ENCODE measurements around the gene HDAC8.
"Not testable (repeated sequence)": the region's sequence is repeated elsewhere in the genome, so short reads cannot be mapped to it uniquely, and the experiment has no call there.

HDAC8 gene

GRCh38 chrX:72371405-72371804, 201.2 kb downstream of the HDAC8 start:
- no peak for DNase-seq

DNA sequence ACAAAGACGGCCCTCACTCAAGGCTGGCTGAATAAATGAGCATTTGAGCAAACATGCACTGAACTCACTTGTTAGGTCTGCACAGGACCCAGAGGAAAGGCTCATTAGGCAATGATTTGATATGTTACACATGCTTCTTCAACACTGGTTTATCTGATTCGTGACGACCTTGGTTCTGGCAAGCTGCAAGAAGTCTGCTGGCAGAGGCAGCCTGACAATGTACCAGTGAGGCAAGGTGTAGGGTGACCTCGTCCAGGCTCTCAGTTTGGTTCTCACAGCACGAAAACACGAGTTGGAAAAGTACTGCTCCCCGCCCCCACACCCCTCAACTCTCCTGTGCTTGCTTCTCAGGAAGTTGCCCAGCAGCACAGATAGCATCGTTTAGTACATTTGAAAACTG, 203.8 kb downstream of the HDAC8 start:
- no peak for DNase-seq

GRCh38 chrX:72367516-72367915, 205.1 kb downstream of the HDAC8 start:
- DNase-seq, result no peak

DNA sequence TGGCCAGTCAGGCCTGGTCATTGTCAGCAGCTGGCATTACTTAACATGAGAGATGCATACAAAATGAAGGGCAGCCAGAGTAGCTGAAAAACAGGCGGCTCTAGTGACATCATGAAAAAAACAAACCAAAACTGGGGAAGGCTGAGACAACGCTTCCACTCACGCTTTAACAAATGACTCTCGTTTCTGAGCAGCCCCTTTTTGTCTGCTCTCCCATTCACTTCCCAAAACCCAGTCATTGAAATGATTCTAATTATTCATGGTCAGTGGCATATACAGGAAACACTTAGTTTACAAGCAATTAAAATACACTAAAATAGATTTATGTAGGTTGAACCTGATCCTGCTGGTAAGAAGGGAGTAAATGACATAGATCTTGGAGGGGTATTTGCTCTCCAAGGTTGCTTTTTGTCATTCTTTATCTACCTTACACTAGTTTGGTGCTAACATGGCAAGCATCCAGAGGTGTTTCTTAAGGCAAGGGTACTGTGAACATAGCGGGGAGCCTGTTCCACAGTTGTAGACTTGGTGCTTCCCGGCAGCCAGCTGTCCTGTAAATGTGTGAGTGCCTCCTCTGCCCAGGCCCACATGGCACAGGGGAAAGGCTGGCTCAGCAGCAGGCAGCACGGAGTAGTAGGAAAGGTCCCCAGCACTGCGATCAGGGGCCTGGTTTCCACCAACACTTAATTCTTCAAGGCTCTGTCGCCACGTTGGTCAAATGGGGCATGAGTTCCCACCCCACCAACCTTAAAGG, 205.8 kb downstream of the HDAC8 start:
- no peak for DNase-seq

- DNase-seq, result no peak
Measured at GRCh38 chrX:72366178-72366577, 206.5 kb downstream of the HDAC8 start.

- no peak for DNase-seq
Measured at GRCh38 chrX:72365126-72365525, 207.5 kb downstream of the HDAC8 start.

DNA sequence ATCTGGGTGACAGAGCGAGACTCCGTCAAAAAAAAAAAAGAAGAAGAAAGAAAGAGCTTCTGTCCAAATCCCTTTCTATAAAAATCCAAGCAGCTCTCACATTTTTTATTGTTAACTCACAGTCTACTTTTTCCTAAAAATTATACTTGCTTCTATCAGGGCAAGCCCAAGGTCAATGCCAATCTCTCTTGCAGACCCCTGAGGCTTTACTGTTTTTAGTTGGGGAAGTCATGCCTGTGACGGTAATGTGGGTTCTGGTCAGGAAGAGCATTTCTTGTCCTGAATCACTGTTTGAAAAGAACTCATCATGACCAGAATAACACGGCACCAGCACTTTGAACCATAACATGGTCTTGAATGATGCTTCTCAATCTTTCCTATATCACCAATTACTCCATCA, 212.3 kb downstream of the HDAC8 start:
- DNase-seq, result no peak

DNA sequence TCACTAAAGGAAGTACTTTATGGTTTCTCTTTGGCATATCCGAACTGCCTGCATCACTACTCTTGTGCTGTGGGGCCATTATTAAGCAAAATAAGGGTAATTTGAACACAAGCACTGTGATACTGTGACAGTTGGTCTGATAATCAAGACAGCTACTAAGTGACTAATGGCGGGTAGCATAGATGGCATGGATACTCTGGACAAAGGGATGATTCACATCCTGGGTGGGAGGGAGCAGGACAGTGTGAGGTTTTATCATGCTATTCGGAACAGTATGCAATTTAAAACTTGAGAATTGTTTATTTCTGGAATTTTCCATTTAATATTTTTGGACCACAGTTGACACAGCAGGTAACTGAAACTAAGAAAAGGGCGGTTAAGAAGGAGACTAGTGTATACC, 214.3 kb downstream of the HDAC8 start:
- DNase-seq, result no peak

GRCh38 chrX:72352786-72353185, 219.9 kb downstream of the HDAC8 start:
- no peak for DNase-seq

- no peak for DNase-seq
Measured at GRCh38 chrX:72351606-72352334, 220.9 kb downstream of the HDAC8 start.

DNA sequence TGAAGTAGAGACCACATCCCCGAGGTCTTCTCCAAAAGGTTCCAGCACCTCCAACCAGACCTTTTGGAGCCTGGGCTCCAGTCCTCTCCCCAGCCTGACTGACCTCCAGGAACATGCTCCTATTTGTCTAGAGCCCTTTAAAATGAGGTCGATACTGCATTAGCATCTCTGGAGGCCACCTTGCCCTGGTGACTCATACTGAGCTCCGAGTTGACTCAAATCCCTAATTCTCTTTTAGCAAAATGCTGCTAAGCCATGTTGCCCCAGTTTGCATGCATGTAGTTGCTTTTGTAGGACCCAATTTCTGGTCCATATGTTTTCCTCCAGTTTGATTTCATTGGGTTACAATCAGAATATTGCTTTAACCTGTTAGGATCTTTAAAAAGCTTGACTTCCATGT, 223.5 kb downstream of the HDAC8 start:
- DNase-seq, result no peak

- no peak for DNase-seq
Measured at GRCh38 chrX:72348247-72348979, 224.2 kb downstream of the HDAC8 start.

DNA sequence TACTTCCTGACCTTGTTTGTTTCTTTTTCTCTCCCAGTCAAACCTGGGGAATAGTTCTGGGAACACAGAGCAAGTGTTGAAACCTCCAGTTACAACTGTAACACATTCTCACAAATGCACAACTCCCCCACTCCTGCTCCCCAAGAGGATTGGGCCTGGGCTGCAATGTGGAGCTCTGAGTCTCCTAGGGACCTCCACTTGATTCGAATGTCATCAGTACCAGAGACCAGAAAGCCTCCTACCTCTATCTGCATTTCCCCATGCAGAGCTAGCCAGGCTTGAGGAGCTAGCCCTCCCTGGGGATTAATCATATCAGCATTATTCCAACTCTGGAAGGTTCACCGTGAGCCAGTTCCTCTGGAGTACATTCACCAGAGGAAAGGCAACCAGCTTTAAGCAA, 225.3 kb downstream of the HDAC8 start:
- no peak for DNase-seq

DNA sequence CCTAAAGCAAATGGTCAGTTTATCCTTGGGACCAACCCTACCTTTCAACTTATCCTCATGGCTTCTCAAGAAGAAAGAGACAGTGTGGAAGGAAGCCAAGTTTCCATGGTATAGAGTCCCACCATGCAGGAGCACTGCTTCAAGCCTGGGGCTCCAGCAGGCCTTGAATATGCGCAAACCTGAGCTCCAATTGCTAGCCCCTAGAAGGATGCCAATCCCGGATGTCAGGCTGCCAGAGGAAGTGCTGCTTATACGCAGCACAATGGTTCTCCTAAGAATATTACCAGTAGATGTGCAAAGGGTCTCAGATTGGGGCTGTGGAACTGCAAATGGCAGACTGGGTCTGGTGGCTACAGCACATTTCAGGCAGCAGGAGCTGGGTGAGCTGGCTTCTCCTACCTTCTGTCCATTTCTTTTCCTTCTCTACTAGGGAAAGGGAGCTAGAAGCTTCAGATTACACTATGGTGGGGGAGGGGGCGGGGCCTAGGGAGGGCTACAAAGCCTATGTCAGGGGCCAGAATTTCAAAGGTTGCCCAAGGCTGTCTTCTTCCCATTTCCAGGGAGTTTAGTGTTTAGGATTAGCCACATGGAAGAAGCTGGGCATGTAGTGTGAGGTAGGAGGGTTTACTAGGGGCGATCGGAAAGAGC, 226.2 kb downstream of the HDAC8 start:
- DNase-seq, result no peak

DNA sequence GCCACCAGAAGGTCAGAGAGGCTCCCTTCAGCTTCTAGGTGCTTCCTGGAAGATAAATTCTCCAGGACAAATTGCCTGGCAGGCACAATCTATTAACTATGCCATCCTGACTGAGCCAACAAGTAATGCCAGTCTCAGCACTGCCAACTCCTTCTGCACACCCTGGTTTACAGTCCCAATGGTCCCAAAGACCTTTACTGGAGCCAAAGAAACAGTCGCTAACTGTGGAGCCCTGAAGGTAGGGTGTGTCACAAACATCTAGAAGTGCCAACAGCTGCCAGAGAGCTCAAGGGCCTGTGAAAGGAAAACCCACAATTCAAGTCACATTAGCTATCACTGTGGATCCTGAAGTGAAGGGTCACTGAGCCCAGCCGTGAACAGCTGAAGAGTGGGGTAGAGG, 232.0 kb downstream of the HDAC8 start:
- no peak for DNase-seq

- no peak for DNase-seq
Measured at GRCh38 chrX:72340041-72340440, 232.6 kb downstream of the HDAC8 start.

- no peak for DNase-seq
Measured at GRCh38 chrX:72330131-72330530, 242.5 kb downstream of the HDAC8 start.

GRCh38 chrX:72326605-72327300, 245.9 kb downstream of the HDAC8 start:
- no peak for DNase-seq

- not testable (repeated sequence) for DNase-seq
Measured at GRCh38 chrX:72319651-72320050, 253.0 kb downstream of the HDAC8 start.

GRCh38 chrX:72317139-72317538, 255.5 kb downstream of the HDAC8 start:
- DNase-seq, result no peak

DNA sequence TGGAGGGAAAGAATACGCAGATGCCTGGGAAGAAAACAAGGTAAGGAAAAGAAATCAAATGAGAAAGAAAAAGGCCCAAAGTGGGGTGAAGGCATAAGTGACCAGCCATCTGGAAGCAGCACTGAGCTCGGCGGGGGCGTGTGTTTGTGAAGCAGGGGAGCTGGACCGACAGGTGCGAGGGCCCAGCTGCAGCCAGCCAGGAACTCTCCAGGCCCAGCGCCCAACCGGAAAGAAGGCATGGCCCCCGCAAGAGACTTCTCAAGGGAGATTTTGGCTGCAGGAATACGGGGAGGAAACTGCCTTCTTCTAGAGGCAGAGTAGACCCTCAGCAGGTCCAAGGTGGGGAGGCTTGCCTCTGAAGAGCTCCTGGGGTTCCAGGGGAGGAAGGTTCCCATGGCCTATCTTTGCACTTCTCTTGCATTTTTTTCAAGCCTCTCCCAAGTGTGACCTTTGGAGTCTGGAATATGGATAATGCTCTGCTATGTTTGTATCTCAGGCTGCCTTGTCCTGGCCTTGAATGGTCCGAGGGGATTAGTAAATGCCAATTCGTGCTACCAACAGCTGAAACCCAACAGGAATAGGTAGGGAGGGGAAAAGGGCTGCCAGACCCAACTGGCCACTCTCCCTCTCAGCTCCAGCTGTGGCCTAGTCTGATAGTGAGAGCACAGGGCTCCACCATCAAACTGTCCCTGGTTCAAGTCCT, 256.1 kb downstream of the HDAC8 start:
- DNase-seq, result no peak

- DNase-seq, result no peak
Measured at GRCh38 chrX:72314881-72315280, 257.8 kb downstream of the HDAC8 start.

All from CD4-positive, alpha-beta T cell treated with Interleukin-6 for 4 hours (primary cell).